Erythroblast (primary cell): ENCODE results near the gene CTBP2.

Experiments
- GATA1 ChIP-seq: IDR thresholded peaks from 2 replicates; pipeline ENCODE4 v1.6.1; 2011; ENCODE audit warnings: low read depth, mild to moderate bottlenecking, control low read depth, low read length, moderate library complexity
- POLR2A ChIP-seq: IDR thresholded peaks from 2 replicates; pipeline ENCODE4 v1.6.1; 2011; ENCODE audit warnings: mild to moderate bottlenecking, low read length

GRCh38 chr10:125026036-125026931 is 134.1 kb downstream of the CTBP2 start:
- no peak for TF ChIP-seq POLR2A
- no peak for TF ChIP-seq GATA1
